Measurements from ENCODE around the gene PRR16. TPM values are rescaled to one million over a fixed set of nuclear protein-coding genes. Genes with fewer than 3 reads are reported as not detected.

PRR16 gene
- total RNA-seq, 1 experiment from 2014 or later, result not detected

DNA sequence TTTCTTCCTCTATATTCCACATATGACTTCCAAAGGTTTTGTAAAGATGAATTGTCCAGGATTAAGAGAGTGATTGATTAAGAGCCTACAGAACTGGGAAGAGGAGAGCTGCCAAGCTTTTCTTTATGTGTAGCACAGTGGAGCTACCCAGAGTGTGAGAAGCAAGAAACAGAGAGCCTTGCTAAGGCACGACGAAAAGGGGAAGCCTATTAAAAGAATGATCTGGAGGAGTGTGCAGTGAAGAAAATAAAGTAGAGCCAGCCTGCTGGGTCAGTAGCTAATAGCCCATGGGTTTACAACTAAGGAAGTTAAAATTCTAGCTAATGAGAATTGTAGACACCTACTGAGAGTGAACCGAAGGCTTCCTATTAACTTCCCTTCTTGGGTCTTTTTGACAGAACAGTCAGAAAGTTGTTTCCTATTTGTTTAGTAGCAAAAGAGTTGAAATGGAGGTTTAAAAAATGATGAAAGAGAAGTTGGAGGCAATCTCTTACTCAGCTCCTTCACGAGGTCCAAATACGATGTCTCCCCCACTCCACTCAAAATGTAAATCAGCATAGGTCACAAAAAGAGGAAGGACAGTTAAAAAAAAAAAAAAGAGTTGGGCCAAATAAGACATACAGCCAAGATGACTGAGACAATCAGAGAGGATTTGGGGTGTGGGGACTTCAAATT, 957 bp upstream of the PRR16 start:
- Histone ChIP-seq H3K4me1 (ENCODE audit: insufficient read depth, low read length, poor library complexity, severe bottlenecking) (peaks cover 8% of the 10 kb centered on the region), H3K27ac (ENCODE audit: low read depth, low read length, poor library complexity, severe bottlenecking) (no peak overlapping the region), H3K27me3 (replicated peaks; ENCODE audit: insufficient read depth, low read depth, low read length, poor library complexity) (peaks cover 51% of the 10 kb centered on the region), H3K36me3 (ENCODE audit: insufficient read depth, low read length, poor library complexity, severe bottlenecking) (no peaks in the 10 kb centered on the region), H3K9me3 (ENCODE audit: low read depth, low read length, poor library complexity, severe bottlenecking) (no peaks in the 10 kb centered on the region), H3K4me3 (ENCODE audit: low read depth, low read length, poor library complexity, severe bottlenecking) (no peak overlapping the region)
- CTCF ChIA-PET, result no interaction called here
- intact Hi-C loops (cut with micrococcal nuclease; ENCODE audit: unreplicated experiment), result no loop called here
- POLR2A ChIA-PET (ENCODE audit: low non-redundant PET), result no interaction called here
- TF ChIP-seq, protein P1, sequence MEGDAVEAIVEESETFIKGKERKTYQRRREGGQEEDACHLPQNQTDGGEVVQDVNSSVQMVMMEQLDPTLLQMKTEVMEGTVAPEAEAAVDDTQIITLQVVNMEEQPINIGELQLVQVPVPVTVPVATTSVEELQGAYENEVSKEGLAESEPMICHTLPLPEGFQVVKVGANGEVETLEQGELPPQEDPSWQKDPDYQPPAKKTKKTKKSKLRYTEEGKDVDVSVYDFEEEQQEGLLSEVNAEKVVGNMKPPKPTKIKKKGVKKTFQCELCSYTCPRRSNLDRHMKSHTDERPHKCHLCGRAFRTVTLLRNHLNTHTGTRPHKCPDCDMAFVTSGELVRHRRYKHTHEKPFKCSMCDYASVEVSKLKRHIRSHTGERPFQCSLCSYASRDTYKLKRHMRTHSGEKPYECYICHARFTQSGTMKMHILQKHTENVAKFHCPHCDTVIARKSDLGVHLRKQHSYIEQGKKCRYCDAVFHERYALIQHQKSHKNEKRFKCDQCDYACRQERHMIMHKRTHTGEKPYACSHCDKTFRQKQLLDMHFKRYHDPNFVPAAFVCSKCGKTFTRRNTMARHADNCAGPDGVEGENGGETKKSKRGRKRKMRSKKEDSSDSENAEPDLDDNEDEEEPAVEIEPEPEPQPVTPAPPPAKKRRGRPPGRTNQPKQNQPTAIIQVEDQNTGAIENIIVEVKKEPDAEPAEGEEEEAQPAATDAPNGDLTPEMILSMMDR (conservative IDR thresholded peaks at IDR 0.05; ENCODE audit: low read depth, low read length), result no peak
- DNase-seq (ENCODE audit: low spot score), result no peak
- BruUV-seq (replicated peaks), result no TSS peak

DNA sequence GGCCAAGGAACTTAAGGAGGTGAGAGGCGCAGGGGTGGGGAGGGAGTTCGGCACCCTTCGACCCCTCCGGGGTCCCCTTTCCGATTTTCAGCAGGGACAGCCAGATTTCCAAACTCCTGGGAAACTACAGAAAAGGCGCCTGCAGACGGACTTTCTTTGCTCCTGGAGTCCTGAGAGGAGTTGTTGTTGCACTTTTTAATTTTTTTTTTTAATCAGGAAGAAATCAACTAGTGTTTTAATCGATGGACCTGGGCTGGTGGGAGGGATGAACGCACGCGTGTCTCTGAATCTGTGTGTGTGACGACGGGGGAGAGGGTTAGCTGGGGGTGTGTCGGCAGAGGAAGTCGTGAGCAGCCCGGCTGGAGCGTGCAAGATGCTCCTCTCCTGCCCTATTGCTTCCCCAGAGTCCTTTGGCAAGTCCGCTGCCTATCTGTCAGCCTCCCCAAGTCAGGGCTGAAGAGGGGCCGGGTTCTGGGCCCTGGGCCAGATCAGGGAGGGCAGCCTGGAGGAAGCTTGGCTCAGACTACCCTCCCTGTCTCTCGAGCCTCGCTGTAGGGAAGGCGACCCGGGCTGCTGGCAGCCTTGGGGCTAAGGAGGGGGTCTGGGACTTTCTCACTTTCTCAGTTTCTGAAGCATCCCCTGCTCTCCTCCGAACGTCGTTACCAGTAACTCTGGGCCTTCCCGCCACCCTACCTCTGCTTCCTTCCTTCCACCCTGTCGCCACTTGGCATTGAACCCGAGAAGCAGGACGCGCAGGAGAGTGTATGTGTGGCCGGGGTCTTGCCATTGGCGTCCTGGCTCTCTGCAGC, 731 bp downstream of the PRR16 start:
- H3K27ac ChIP-seq (ENCODE audit: low read depth, low read length, poor library complexity, severe bottlenecking), result no peak overlapping the region
- no TSS peak for BruUV-seq (replicated peaks)
- POLR2A ChIA-PET (ENCODE audit: low non-redundant PET), result no interaction called here
- DNase-seq (ENCODE audit: low spot score), result no peak
- H3K36me3 ChIP-seq (ENCODE audit: insufficient read depth, low read length, poor library complexity, severe bottlenecking), result no peaks in the 10 kb centered on the region
- CTCF ChIA-PET, result no interaction called here
- peaks cover 8% of the 10 kb centered on the region for H3K4me1 ChIP-seq (ENCODE audit: insufficient read depth, low read length, poor library complexity, severe bottlenecking)
- no peaks in the 10 kb centered on the region for H3K9me3 ChIP-seq (ENCODE audit: low read depth, low read length, poor library complexity, severe bottlenecking)
- H3K4me3 ChIP-seq (ENCODE audit: low read depth, low read length, poor library complexity, severe bottlenecking), result peak overlapping the region; percentile 42
- intact Hi-C loops (cut with micrococcal nuclease; ENCODE audit: unreplicated experiment), result no loop called here
- TF ChIP-seq, protein P1 (conservative IDR thresholded peaks at IDR 0.05; ENCODE audit: low read depth, low read length), result no peak
- TF ChIP-seq EZH2 (IDR thresholded peaks at IDR 0.05; ENCODE audit: borderline replicate concordance, low read depth, low read length, poor library complexity, severe bottlenecking), result no peak
- H3K27me3 ChIP-seq (replicated peaks; ENCODE audit: insufficient read depth, low read depth, low read length, poor library complexity), result peaks cover 53% of the 10 kb centered on the region

- Histone ChIP-seq H3K27me3 (replicated peaks; ENCODE audit: insufficient read depth, low read depth, low read length, poor library complexity) (peaks cover 53% of the 10 kb centered on the region), H3K27ac (ENCODE audit: low read depth, low read length, poor library complexity, severe bottlenecking) (no peak overlapping the region), H3K4me1 (ENCODE audit: insufficient read depth, low read length, poor library complexity, severe bottlenecking) (peaks cover 8% of the 10 kb centered on the region), H3K36me3 (ENCODE audit: insufficient read depth, low read length, poor library complexity, severe bottlenecking) (no peaks in the 10 kb centered on the region), H3K4me3 (ENCODE audit: low read depth, low read length, poor library complexity, severe bottlenecking) (peak overlapping the region; percentile 42), H3K9me3 (ENCODE audit: low read depth, low read length, poor library complexity, severe bottlenecking) (no peaks in the 10 kb centered on the region)
- intact Hi-C loops (cut with micrococcal nuclease; ENCODE audit: unreplicated experiment), result no loop called here
- BruUV-seq (replicated peaks), result no TSS peak
- CTCF ChIA-PET, result no interaction called here
- POLR2A ChIA-PET (ENCODE audit: low non-redundant PET), result interaction anchor here (0.5 kb wide), 1 partner anchor 814 kb away, joined by 11 read pairs; no protein-coding TSS in a partner anchor
- no peak for TF ChIP-seq EZH2 (IDR thresholded peaks at IDR 0.05; ENCODE audit: borderline replicate concordance, low read depth, low read length, poor library complexity, severe bottlenecking)
- no peak for DNase-seq (ENCODE audit: low spot score)
These were observed 1.4 kb downstream of the PRR16 start for GRCh38 chr5:120465436-120465961.
